BE2C (cell line): ENCODE results near the gene AUNIP.
A peak's percentile ranks its signal among the peaks of the same experiment; 100 is the strongest.

ENCODE experiments used
- DNase-seq: peaks from one replicate; pipeline ENCODE4 v3.0.0-alpha.2; 2020
- H3K27me3 ChIP-seq: fragments of 250-450 bp; sonication (Bioruptor Pico); 2 replicates; pipeline ENCODE4 v1.5.1; 2020; ENCODE audit warnings: mild to moderate bottlenecking
- H3K36me3 ChIP-seq: fragments of 250-450 bp; sonication (Bioruptor Pico); 2 replicates; pipeline ENCODE4 v1.5.1; 2020; ENCODE audit warnings: mild to moderate bottlenecking
- H3K4me1 ChIP-seq: fragments of 250-450 bp; sonication (Bioruptor Pico); 2 replicates; pipeline ENCODE4 v1.5.1; 2020
- H3K4me3 ChIP-seq: 2 replicates; pipeline ENCODE4 v1.5.1; 2011; ENCODE audit warnings: low read depth, low read length
- H3K9me3 ChIP-seq: fragments of 250-450 bp; sonication (Bioruptor Pico); 2 replicates; pipeline ENCODE4 v1.5.1; 2020
- CTCF ChIP-seq: IDR thresholded peaks from 2 replicates; pipeline ENCODE4 v1.5.1; 2012; ENCODE audit warnings: mild to moderate bottlenecking, low read depth, low read length

AUNIP gene

GRCh38 chr1:25819491-25820246 lies 39.6 kb downstream of the AUNIP start, which contains the start of gene MTFR1L:
Gene MTFR1L, plus strand, starts transcription at chr1:25819954. Its CDS starts 3,151 bp downstream, at chr1:25823105.
- H3K36me3 ChIP-seq = no peaks in the 10 kb centered on the region
- H3K4me3 ChIP-seq = peak within 1 kb of the TSS; percentile 66
- TF ChIP-seq CTCF = no peak
- DNase-seq = peak; percentile 75
- peaks cover 3% of the 10 kb centered on the region for H3K4me1 ChIP-seq
- H3K9me3 ChIP-seq = no peaks in the 10 kb centered on the region
- H3K27me3 ChIP-seq = no peaks in the 10 kb centered on the region

GRCh38 chr1:25818569-25818968 lies 40.7 kb downstream of the AUNIP start:
- peaks cover 3% of the 10 kb centered on the region for H3K4me1 ChIP-seq
- no peak overlapping the region for H3K4me3 ChIP-seq
- DNase-seq = no peak
- no peak for TF ChIP-seq CTCF
- no peaks in the 10 kb centered on the region for H3K36me3 ChIP-seq
- H3K27me3 ChIP-seq = no peaks in the 10 kb centered on the region
- H3K9me3 ChIP-seq = no peaks in the 10 kb centered on the region

- peak; percentile 31 for TF ChIP-seq CTCF
- H3K27me3 ChIP-seq = no peaks in the 10 kb centered on the region
- no peaks in the 10 kb centered on the region for H3K36me3 ChIP-seq
- no peaks in the 10 kb centered on the region for H3K9me3 ChIP-seq
- H3K4me3 ChIP-seq = no peak overlapping the region
- DNase-seq = peak; percentile 44
- peaks cover 3% of the 10 kb centered on the region for H3K4me1 ChIP-seq
These were observed 41.3 kb downstream of the AUNIP start for GRCh38 chr1:25817840-25818501.

GRCh38 chr1:25816112-25816718 lies 43.0 kb downstream of the AUNIP start:
- peaks cover 3% of the 10 kb centered on the region for H3K4me1 ChIP-seq
- no peaks in the 10 kb centered on the region for H3K9me3 ChIP-seq
- no peaks in the 10 kb centered on the region for H3K36me3 ChIP-seq
- DNase-seq = no peak
- TF ChIP-seq CTCF = no peak
- no peaks in the 10 kb centered on the region for H3K27me3 ChIP-seq
- H3K4me3 ChIP-seq = no peak overlapping the region

- no peak overlapping the region for H3K4me3 ChIP-seq
- H3K9me3 ChIP-seq = no peaks in the 10 kb centered on the region
- peaks cover 3% of the 10 kb centered on the region for H3K4me1 ChIP-seq
- TF ChIP-seq CTCF = no peak
- DNase-seq = no peak
- H3K36me3 ChIP-seq = no peaks in the 10 kb centered on the region
- no peaks in the 10 kb centered on the region for H3K27me3 ChIP-seq
These were observed 43.8 kb downstream of the AUNIP start for GRCh38 chr1:25815208-25816111.
